Ramos (cell line): ENCODE measurements around the gene NTF3.

Source experiments
- in situ Hi-C: fragments of 300-500 bp; cut with MboI; formaldehyde crosslinking; loops from one replicate; pipeline ENCODE4 v1.14.3; 2022; ENCODE audit warnings: low sequenced_read_pairs; ENCODE audit not compliant: unreplicated experiment

The NTF3 gene

DNA sequence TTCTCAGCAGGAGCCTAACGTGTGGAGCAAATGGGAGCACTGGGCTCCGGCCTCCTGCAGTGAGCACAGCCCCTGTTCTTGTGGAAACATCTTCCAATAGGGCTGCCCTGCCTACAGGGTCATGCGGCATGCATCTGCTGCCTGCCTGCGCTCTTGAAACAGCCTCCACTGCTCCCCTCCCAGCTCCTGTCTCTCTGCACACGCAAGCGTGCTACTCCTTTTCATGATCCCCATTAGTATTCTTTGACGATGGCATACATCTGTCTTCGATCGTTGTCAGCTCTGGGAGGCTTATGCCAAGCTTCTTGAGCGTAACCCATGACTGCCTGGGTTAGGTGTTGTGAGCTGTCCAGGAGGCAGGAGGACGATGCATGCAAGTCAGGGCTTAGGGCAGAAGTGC lies 23.1 kb downstream of the NTF3 start:
- in situ Hi-C loops: no loop called here

DNA sequence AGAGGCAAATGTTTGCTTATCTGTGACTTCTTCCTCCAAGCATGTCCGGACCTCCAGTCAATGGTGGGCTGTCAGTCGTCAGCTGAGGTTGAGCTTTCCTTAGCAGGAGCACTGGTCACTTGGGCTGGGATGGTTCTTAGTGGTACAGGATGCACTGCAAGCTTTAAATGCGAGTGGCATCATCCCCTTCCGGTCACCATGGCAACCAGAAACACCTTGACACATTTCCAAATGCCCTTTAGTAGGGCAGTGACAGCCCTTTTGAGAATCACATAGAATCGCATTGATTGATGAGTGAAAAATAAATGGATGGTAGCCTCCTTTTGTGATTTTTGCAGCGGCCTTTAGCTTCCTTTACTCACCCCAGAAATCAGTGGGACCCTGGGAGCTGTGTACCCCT lies 24.1 kb downstream of the NTF3 start:
- in situ Hi-C loops: no loop called here

DNA sequence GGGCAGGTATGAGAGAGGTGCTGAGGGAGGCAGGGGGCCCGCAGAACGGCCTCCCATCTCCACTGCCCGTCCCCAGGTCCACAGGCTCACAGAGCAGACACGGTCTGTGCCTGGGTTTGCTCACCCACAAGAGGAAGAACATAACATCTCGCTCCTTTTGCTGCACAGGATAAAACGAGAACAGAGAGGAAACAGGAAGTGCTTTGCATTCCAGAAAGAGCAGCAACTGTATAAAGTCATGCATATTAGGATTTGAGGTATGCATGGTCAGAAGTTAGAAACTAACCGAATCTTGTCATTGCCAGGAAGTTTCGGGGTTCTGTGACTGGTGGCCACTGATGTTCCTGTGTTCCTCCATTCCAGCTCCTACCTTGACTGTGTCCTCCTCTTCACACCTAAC lies 25.0 kb downstream of the NTF3 start:
- in situ Hi-C loops: no loop called here

DNA sequence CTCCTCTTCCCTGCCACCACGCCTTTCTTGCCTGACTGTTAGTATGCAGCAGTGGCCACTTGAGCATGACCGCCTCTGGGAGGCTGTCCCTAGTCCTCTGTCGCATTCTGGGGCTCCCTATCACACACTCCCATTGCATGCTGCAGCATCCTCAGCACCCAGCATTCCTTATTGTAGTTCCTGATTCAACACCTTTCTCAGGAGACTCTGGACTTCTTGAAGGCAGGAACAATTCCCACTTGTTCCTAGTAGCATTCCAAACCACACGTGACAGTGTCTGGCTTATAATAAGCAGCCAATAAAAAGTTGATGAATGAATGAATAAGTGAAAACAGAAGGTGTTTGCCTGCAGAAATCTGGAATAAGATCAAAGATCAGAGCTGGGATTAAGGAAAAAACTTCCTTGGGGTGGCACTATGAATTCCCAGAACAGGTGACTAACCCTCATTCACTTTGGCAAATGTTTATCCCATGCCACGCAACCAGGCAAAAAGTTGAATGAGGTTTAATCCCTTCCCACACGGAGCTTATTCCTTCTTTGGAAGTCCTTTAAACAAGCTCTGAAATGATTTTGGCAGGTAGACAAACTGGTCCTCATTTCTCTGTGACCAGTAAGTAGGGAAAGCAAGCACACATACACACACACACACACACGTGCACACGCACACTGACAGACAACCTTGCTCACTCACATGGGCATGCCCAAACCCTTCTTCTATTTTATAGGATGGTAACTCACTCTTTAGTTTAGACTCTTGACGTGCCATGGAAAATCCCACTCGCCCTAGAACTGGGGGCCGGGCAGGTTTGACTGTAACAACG lies 26.5 kb downstream of the NTF3 start:
- in situ Hi-C loops: no loop called here

DNA sequence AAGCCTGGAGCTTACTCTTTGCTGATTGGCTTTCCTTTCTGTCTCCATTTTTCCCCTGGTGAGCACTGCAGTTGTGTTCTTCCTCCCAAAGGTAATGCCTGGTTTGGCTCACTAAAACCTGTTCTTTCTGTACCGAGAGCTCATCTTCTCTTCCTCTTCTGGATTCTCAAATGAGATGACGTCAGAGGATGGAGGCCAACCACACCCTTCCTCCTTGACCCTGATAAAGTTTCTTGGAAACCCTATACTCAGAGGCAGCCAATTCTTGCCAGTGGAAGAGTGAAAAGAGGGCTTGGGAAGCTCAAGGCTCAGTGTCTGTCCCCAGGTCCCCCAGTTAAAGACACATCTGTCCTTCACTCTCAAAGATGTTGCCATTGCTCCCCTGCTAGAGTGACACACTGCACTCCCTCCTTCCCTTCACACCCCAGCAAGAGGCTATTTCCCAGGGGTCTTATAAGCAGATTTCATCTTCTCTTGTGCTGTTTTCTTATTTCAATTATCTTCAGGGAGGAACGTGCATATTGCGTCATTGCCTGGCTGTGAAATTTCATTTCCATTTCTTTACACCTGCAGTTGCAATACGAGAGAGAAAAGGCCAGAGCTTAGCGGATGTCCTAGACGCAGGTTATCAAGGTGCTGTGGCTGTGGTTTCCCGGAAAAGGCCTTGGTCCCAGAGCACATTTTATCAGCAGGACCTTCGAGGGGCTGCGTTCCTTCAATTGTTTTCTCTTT lies 27.3 kb downstream of the NTF3 start:
- in situ Hi-C loops: no loop called here

DNA sequence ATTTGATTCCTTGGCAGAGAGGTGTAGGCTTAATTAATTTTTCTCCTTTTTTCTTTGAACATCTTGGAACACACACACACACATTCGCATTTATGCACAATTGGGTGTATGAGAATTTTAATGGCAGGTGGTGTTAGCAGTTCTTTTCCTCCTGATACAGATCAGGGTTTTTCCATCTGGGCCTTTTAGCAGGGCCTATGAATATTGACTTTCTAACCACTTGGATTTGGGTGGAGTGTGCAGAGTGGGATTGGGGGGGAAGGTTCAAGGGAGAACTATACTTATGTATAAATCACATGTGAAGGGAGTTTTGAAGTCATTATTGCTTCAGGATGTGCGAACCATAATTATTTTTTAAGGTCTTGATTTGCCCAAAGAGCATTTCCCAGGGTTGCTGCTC lies 28.9 kb downstream of the NTF3 start:
- in situ Hi-C loops: no loop called here

DNA sequence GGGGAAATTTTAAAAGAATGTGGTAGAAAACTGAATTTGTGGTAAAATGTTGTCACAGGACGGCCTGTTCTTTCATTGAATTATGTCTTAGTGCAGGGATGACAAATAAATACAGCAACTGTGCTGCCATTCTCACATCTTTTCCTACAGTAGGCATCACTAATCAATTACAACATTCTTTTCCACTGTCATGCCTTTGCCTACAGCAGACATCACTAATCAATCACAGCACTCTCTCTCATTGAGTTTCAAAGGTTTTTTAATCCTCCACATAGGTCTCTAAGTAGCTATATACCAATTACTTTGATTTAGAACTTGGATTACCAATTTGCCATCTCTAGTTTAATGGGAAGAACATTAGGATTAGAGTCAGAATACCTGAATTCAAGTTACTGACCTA lies 30.1 kb downstream of the NTF3 start:
- in situ Hi-C loops: no loop called here

DNA sequence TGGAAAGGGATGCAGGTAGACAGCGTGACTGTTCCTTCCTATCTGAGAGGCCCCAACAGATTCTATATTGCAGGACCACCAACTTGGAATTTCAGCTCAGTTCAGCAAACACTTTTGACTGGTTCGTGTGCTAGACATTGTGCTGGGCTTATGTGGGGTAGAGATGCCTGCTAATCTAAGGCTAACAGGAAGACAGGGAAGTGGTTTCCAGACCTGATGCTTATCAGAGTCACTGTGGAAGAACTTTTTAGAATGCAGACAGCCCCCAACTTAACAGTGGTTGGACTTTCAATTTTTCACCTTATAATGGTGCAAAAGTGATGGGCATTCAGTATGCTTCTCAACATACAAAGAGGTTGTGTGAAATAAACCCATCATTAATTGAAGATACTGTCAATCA lies 32.2 kb downstream of the NTF3 start:
- in situ Hi-C loops: no loop called here

DNA sequence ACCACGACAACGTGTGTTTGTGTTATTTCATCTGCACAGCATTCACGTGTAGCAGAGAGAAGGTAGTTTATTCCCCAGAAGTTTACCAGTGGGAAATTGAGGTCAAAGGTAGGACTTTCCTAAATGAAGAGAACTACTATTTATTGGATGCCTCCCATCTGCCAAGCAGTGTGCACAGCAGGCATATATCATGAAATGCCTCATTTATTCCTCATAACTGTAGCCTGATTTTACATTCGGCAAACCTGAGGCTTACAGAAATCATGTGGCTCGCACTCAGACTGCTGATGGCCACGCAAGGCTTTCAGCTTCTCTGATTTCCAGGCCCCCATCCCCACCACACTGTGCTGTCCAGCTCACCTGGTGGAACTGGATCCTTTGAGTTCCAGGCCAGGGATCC lies 33.5 kb downstream of the NTF3 start:
- in situ Hi-C loops: no loop called here

DNA sequence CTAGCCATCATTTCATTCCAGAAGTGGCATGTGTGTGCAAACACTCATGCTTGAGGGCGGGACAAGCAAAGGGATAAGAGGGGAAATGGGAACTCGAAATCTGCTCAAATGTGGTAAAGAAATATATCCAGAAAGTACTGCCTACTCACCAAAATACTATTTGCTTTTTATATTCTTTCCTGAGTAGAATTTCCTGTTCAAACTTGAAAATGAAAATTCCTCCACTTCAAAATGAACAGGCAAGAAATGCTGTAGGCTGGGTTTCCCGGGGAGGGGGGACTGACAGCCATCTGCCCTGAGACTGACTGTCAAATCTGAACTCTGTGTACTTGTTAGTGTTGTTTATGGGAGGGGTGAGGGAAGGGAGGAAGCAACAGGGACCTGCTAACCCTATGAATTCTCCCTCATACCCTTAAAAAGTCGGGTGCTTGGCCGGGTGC lies 34.6 kb downstream of the NTF3 start:
- in situ Hi-C loops: no loop called here

DNA sequence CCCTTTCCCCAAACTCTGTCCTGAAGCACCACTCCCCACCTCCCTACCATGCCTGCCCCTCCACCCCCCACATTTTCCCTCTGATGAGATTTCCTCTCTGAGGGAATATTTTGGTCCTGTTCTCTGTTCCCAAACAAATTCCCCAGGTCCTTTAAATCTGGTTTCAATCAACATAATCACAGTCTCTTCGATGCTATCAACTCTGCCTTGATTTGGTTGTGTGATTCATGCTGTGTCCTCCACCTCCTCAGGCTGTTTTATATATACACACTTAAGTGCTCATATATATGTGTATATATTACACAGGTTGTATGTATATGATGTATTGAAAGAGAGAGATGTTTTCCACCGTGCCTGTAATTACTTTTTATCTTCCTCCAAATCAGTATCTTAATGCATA lies 36.0 kb downstream of the NTF3 start:
- in situ Hi-C loops: no loop called here

DNA sequence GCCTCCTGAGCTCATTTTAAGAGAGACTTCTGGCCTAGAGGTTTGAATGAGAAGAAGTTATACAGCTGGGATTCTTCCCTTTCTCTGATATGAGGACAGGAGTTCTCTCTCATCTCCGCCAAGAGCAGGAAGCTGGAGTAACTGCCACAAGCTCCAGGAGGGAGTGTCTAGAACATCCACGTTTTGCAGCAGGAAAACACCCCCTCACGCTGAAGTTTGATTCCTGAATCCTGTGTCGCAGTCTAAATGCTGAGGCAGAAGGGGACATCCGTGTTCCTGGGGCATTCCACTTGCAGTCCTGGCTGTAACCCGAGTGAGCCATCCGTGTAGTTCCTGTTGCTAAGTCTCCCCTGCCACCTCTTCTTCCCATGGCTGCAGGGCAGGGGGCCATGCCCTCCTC lies 38.3 kb downstream of the NTF3 start:
- in situ Hi-C loops: no loop called here

DNA sequence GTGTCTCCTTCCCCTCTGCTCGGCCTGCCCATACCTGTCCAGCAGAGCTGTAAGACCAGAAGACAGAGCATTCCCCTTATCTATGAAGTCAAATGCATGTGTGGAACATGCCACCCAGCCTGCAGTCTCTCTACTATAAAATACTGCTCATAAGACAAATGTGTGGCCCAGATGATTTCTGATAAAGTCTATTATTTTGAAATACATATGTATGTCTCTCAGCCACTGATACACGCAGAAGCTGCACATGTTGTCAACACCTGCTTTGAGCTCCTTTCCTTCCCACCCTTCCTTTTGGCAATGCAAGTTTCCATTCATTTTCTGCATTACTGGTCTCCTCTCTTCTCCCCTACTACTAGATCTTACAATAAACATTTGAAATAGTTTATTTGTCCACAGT lies 38.8 kb downstream of the NTF3 start:
- in situ Hi-C loops: no loop called here

DNA sequence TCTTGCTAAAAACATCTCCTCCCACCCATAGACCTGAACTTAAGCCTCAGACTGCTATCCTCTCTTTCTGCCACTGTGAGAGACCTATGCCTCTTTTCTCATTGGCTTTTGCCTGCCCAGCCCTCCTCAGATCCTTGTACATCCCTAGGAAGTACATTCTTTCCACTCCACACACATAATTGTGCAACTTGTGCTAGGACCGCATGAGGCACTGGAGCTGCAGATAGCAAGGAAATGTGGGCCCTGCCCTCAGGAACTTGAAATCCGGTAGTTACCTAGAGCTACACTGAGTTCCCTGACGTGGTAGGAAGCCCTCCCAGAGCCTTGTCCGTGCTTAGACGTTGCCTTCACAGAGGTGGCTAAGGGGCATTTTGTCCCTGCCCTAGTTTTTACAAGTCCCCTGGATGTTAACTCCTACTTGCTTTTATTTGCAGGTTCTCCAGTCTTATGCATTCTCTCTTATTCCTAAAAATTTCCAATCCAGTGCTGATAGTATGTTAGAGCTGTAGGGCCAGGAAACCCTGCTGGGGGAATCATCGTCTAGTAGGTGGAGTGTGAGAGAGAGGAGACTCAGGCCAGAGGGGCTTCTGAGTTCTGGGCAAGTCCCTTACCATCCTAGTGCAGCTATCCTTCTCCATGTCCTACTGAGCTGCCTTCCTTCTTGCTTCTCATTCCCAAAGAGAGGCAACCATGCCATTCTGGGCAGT lies 41.3 kb downstream of the NTF3 start:
- in situ Hi-C loops: no loop called here

DNA sequence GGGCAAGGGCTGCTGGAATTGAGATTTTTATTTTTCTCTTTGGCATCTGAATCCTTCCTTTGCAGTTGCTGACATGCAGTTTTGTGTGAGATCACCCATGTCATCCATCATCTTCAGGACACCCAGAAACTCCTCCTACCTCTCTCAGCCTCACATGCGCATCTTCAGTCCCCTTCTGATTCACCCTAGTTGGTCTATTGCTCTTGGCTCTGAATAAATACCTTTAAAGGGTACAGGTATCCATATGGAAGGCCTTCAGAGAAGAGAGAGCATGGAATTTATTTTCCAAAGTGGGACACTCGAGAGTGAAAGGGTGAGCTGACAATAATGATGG lies 41.8 kb downstream of the NTF3 start:
- in situ Hi-C loops: no loop called here

DNA sequence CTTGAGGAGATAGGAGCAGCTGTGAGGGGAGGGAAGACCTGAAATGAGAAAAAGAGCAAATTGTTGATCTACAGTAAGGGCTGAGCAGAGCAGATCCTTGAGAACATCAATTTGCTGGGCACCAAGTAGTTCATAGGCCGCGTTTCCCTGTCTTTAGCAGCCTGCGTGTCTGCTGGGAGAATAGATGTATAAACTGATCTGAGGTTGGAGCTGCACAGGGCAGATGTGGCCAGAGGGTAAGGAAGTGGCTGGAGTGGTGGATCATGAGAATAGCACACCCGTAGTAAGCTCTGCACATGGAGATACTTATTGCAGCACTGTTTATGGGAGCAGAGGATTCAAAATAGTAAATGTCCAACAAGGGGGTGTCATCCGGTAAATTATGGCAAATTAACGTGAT lies 44.4 kb downstream of the NTF3 start:
- in situ Hi-C loops: no loop called here

DNA sequence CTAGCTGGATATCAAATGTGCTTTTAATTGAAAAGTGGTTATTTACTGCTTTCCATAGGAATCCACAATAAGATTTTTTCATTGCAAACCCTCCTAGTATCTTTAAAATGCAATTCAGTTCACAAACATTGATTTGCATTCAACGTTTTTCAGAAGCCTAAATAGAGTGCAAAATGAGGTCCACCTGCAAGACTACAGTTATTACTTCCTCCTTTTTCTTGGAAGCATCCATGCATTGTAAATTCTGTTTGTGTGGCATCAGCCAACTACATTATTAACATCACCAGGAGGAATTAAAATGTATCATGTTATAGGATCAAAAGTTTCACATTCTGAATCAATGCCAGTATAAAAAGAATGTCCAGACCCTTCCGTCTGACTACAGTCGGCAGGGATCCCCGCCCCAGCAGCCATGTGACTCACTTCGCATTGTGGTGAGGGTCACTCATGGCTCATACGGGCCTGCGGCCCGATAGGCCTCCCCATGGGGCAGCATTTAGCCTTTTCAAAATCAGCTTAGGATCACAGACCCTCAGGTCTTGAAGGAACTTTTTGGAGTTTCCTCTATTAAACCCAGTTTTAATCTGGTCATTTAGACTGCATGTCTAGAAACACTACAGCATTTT lies 46.3 kb downstream of the NTF3 start:
- in situ Hi-C loops: no loop called here

DNA sequence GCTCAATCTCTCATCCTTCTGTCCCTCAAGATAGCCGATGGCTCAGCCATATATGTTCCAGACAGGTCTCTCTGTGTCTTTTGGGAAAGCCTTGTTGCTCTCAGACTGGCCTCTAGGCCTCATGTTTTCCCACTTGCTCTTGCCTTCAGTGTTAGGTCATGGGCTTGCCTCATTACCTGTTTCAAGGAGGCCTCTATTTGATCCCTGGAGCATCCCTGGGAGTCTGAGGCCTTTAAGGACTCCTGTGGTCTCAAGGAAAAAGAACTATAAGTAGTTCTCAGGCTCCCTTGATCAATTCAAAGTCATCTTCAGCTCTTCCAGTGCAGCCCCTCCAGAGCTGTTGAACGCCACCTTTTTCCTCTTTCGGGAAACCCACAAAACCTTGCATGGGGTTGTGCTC lies 47.9 kb downstream of the NTF3 start:
- in situ Hi-C loops: no loop called here

DNA sequence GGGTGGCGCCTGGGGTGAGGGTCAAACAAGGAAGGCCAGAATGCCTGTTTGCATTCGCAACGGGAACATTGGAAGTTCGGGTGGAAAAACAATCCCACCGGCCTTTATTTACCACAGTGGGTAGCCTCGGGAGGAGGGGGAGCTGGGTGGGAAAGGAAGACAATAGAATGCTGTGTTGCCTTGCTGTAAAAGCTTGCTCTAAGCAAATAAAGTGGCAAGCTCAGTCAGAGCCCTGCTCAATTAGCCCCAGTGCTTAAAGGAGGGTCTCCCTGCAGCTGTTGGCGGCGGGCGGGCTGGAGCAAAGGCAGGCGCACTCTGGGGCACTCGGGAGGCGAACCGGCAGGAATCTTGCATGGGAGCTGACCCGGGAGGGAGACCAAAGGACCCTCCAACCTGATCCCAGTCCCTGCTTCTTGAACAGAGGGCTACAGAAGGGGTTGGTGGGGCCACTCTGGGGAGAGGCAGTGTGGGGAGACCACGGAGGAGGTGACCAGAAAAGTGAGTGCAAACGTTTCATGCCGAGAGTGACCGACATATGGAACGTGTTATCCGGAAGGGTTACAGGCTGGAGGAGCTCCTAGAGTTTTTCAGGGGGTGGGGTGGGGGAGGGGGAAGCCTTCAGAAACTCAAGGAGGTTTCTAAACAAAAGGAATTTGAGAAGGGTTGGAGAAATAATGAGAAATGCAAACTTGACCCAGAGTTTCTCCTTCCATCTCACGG lies 48.5 kb downstream of the NTF3 start:
- in situ Hi-C loops: no loop called here

DNA sequence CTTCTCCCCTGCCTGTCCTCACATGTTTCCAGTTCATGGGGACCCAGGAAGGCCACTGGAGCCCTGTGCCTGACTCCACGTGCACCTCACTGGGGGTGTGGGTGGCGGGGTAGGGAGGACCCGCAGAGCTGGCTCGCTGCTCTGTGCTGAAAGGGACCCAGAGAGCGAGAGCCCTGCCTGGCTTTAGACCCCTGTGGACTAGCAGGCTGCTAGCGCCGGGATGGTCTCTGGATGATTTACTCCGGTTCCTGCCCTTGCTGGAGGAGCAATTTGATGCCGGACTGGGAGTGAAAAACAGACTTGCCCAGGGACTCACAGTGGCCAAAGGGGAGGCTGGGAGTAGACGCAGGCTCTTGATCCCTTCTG lies 49.0 kb downstream of the NTF3 start:
- in situ Hi-C loops: no loop called here
